Measurements from ENCODE around the gene FA2H. TPM values are rescaled to one million over a fixed set of nuclear protein-coding genes. Genes with fewer than 3 reads are reported as not detected.

Gene FA2H
- total and polyA plus RNA-seq, 2 of the 13 experiments (the other 11 are each of a cell fraction or from before 2014, with no cell fraction given) = 0.20 TPM; not detected in 1

- peak; percentile 43; the same call in 1 of the 2 replicates for TF ChIP-seq ARID5B (CRISPR knock-in tag; IDR thresholded peaks at IDR 0.05)
- TF ChIP-seq ZMYM4 (CRISPR knock-in tag; IDR thresholded peaks at IDR 0.05) = 0 out of 2 replicates have a peak, but pooled peaks have one; percentile 17
- TF ChIP-seq, protein P1, sequence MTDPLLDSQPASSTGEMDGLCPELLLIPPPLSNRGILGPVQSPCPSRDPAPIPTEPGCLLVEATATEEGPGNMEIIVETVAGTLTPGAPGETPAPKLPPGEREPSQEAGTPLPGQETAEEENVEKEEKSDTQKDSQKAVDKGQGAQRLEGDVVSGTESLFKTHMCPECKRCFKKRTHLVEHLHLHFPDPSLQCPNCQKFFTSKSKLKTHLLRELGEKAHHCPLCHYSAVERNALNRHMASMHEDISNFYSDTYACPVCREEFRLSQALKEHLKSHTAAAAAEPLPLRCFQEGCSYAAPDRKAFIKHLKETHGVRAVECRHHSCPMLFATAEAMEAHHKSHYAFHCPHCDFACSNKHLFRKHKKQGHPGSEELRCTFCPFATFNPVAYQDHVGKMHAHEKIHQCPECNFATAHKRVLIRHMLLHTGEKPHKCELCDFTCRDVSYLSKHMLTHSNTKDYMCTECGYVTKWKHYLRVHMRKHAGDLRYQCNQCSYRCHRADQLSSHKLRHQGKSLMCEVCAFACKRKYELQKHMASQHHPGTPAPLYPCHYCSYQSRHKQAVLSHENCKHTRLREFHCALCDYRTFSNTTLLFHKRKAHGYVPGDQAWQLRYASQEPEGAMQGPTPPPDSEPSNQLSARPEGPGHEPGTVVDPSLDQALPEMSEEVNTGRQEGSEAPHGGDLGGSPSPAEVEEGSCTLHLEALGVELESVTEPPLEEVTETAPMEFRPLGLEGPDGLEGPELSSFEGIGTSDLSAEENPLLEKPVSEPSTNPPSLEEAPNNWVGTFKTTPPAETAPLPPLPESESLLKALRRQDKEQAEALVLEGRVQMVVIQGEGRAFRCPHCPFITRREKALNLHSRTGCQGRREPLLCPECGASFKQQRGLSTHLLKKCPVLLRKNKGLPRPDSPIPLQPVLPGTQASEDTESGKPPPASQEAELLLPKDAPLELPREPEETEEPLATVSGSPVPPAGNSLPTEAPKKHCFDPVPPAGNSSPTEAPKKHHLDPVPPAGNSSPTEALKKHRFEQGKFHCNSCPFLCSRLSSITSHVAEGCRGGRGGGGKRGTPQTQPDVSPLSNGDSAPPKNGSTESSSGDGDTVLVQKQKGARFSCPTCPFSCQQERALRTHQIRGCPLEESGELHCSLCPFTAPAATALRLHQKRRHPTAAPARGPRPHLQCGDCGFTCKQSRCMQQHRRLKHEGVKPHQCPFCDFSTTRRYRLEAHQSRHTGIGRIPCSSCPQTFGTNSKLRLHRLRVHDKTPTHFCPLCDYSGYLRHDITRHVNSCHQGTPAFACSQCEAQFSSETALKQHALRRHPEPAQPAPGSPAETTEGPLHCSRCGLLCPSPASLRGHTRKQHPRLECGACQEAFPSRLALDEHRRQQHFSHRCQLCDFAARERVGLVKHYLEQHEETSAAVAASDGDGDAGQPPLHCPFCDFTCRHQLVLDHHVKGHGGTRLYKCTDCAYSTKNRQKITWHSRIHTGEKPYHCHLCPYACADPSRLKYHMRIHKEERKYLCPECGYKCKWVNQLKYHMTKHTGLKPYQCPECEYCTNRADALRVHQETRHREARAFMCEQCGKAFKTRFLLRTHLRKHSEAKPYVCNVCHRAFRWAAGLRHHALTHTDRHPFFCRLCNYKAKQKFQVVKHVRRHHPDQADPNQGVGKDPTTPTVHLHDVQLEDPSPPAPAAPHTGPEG (CRISPR knock-in tag; IDR thresholded peaks at IDR 0.05) = no peak
- no peak for TF ChIP-seq CBFB (CRISPR knock-in tag; IDR thresholded peaks at IDR 0.05)
- TF ChIP-seq HOXA3 (CRISPR knock-in tag; IDR thresholded peaks at IDR 0.05) = peak; percentile 23; the same call in 1 of the 2 replicates
- 0 out of 2 replicates have a peak, but pooled peaks have one; percentile 31 for TF ChIP-seq DRAP1 (CRISPR knock-in tag; IDR thresholded peaks at IDR 0.05)
- 0 out of 2 replicates have a peak, but pooled peaks have one; percentile 23 for TF ChIP-seq SPEN (CRISPR knock-in tag; IDR thresholded peaks at IDR 0.05; ENCODE audit: low read depth)
- TF ChIP-seq FOXA1 (IDR thresholded peaks at IDR 0.05) = no peak
- 0 out of 2 replicates have a peak, but pooled peaks have one; percentile 19 for TF ChIP-seq FOXA1 (CRISPR knock-in tag; IDR thresholded peaks at IDR 0.05)
- TF ChIP-seq ZNF263 (CRISPR knock-in tag; IDR thresholded peaks at IDR 0.05) = no peak
- no peak for TF ChIP-seq ZC3H4 (CRISPR knock-in tag; IDR thresholded peaks at IDR 0.05; ENCODE audit: borderline replicate concordance)
- 0 out of 2 replicates have a peak, but pooled peaks have one; percentile 59 for TF ChIP-seq KDM6A (CRISPR knock-in tag; IDR thresholded peaks at IDR 0.05; ENCODE audit: low read depth)
- TF ChIP-seq, protein P2, sequence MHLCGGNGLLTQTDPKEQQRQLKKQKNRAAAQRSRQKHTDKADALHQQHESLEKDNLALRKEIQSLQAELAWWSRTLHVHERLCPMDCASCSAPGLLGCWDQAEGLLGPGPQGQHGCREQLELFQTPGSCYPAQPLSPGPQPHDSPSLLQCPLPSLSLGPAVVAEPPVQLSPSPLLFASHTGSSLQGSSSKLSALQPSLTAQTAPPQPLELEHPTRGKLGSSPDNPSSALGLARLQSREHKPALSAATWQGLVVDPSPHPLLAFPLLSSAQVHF (CRISPR knock-in tag; IDR thresholded peaks at IDR 0.05) = no peak
- TF ChIP-seq ZSCAN31 (CRISPR knock-in tag; IDR thresholded peaks at IDR 0.05; ENCODE audit: low read depth) = no peak
- TF ChIP-seq SOX13 (IDR thresholded peaks at IDR 0.05) = no peak
- peak in 1 of 2 experiments; percentile 29; a peak in 1 of 4 replicates for TF ChIP-seq SOX13 (CRISPR knock-in tag; conservative IDR thresholded peaks at IDR 0.05 in 1 of 2, IDR thresholded peaks at IDR 0.05 in 1 of 2)
- no peak for TF ChIP-seq E2F2 (CRISPR knock-in tag; IDR thresholded peaks at IDR 0.05; ENCODE audit: borderline replicate concordance)
Measured at GRCh38 chr16:74731853-74732477, 42.7 kb downstream of the FA2H start (continued).
